IMR-90 (cell line): ENCODE measurements around the gene SNRPD3. TPM values are rescaled to one million over a fixed set of nuclear protein-coding genes. Genes with fewer than 3 reads are reported as not detected.

Experiments
- ATAC-seq: fragments of 200-7000 bp; cut with Tn5 transposase; 2 replicates; pipeline ENCODE4 v1.9.1; 2020; ENCODE audit warnings: low read depth, mild to moderate bottlenecking, moderate library complexity
- BruUV-seq: library from RNA; stranded (reverse); fragments of 400-500 nt; replicated peaks from 2 replicates; lab custom pipeline; 2021; lab: Mats Ljungman, UMichigan
- CTCF ChIA-PET: fragments of 300-600 bp; formaldehyde crosslinking; extraction: SDS; loops from one replicate; lab custom pipeline; 2021; ENCODE audit warnings: antibody characterized with exemption; lab: Yijun Ruan, JAX
- POLR2A ChIA-PET: fragments of 300-600 bp; sonication (Branson Sonifier 250); formaldehyde crosslinking; loops from one replicate; lab custom pipeline; 2022; ENCODE audit warnings: antibody characterized with exemption; ENCODE audit not compliant: unreplicated experiment; lab: Charles Lee
- DNase-seq: peaks from one replicate; pipeline ENCODE4 v3.0.0; 2013
- H2AFZ ChIP-seq: replicated peaks from 2 replicates; pipeline ENCODE3; 2013; ENCODE audit warnings: low read length, mild to moderate bottlenecking; ENCODE audit not compliant: poor library complexity
- H2AK5ac ChIP-seq: 2 replicates; pipeline ENCODE4 v1.6.1; 2013; ENCODE audit warnings: low read depth, low read length, inconsistent platforms
- H2AK9ac ChIP-seq: replicated peaks from 2 replicates; pipeline ENCODE3; 2013; ENCODE audit warnings: mild to moderate bottlenecking, low read depth, low read length, moderate library complexity; ENCODE audit not compliant: poor library complexity
- H2BK120ac ChIP-seq: 2 replicates; pipeline ENCODE4 v1.6.1; 2013; ENCODE audit warnings: low read depth, low read length, inconsistent platforms
- H2BK15ac ChIP-seq: 3 replicates; pipeline ENCODE4 v1.6.1; 2013; ENCODE audit warnings: low read depth, low read length, inconsistent platforms
- H2BK20ac ChIP-seq: 2 replicates; pipeline ENCODE4 v1.6.1; 2013; ENCODE audit warnings: low read depth, mild to moderate bottlenecking, inconsistent platforms, low read length, moderate library complexity
- H2BK5ac ChIP-seq: 2 replicates; pipeline ENCODE4 v1.6.1; 2013; ENCODE audit warnings: mild to moderate bottlenecking, low read depth, low read length, inconsistent platforms; ENCODE audit not compliant: poor library complexity, severe bottlenecking
- H3K14ac ChIP-seq: replicated peaks from 2 replicates; pipeline ENCODE4 v1.6.1; 2013; ENCODE audit warnings: low read depth, low read length, inconsistent platforms
- H3K18ac ChIP-seq: 2 replicates; pipeline ENCODE4 v1.6.1; 2013; ENCODE audit warnings: low read depth, low read length, control low read depth
- H3K23ac ChIP-seq: 2 replicates; pipeline ENCODE4 v1.6.1; 2013; ENCODE audit warnings: low read depth, low read length, inconsistent platforms
- H3K27ac ChIP-seq: 2 replicates; pipeline ENCODE4 v1.5.1; 2013; ENCODE audit warnings: mild to moderate bottlenecking, control low read depth, low read length; ENCODE audit not compliant: insufficient read depth
- H3K27me3 ChIP-seq: 2 replicates; pipeline ENCODE4 v1.6.1; 2013; ENCODE audit warnings: low read length; ENCODE audit not compliant: control insufficient read depth, insufficient read depth
- H3K36me3 ChIP-seq: 2 replicates; pipeline ENCODE4 v1.6.1; 2013; ENCODE audit warnings: low read length, mixed read lengths; ENCODE audit not compliant: control insufficient read depth, insufficient read depth
- H3K4ac ChIP-seq: 2 replicates; pipeline ENCODE4 v1.6.1; 2013; ENCODE audit warnings: low read depth, low read length, inconsistent platforms
- H3K4me1 ChIP-seq: 2 replicates; pipeline ENCODE4 v1.6.1; 2013; ENCODE audit warnings: low read length, mixed read lengths; ENCODE audit not compliant: control insufficient read depth, insufficient read depth
- H3K4me2 ChIP-seq: 2 replicates; pipeline ENCODE4 v1.6.1; 2013; ENCODE audit warnings: low read depth, mild to moderate bottlenecking, control low read depth, low read length, moderate library complexity
- H3K4me3 ChIP-seq: 2 replicates; pipeline ENCODE4 v1.5.1; 2013; ENCODE audit warnings: low read depth, mild to moderate bottlenecking, control low read depth, low read length, moderate library complexity; ENCODE audit not compliant: insufficient read depth
- H3K56ac ChIP-seq: 2 replicates; pipeline ENCODE4 v1.6.1; 2013; ENCODE audit warnings: low read length, inconsistent platforms; ENCODE audit not compliant: insufficient read depth; ENCODE audit errors: extremely low read depth
- H3K79me1 ChIP-seq, 2 experiments: 2 replicates each; pipeline ENCODE4 v1.6.1; 2013; ENCODE audit warnings: low read length in 2 of 2, inconsistent platforms in 1 of 2, low read depth in 1 of 2
- H3K9ac ChIP-seq: 2 replicates; pipeline ENCODE4 v1.6.1; 2013; ENCODE audit warnings: low read depth, low read length, control low read depth
- H3K9me1 ChIP-seq: 2 replicates; pipeline ENCODE4 v1.6.1; 2013; ENCODE audit warnings: low read length, inconsistent platforms; ENCODE audit not compliant: insufficient read depth
- H3K9me3 ChIP-seq: 2 replicates; pipeline ENCODE4 v1.6.1; 2013; ENCODE audit warnings: low read length; ENCODE audit not compliant: control insufficient read depth, insufficient read depth
- H4K20me1 ChIP-seq: 2 replicates; pipeline ENCODE4 v1.6.1; 2013; ENCODE audit warnings: low read length, inconsistent platforms; ENCODE audit not compliant: insufficient read depth
- H4K5ac ChIP-seq: 2 replicates; pipeline ENCODE4 v1.6.1; 2013; ENCODE audit warnings: mild to moderate bottlenecking, low read depth, low read length, control low read depth
- H4K8ac ChIP-seq, 2 experiments: 2 replicates each; pipeline ENCODE4 v1.6.1; 2013; ENCODE audit warnings: low read depth in 2 of 2, low read length in 2 of 2, control low read depth in 1 of 2, inconsistent platforms in 1 of 2
- H4K91ac ChIP-seq: 2 replicates; pipeline ENCODE4 v1.6.1; 2013; ENCODE audit warnings: low read depth, low read length, inconsistent platforms; ENCODE audit not compliant: insufficient read depth
- BHLHE40 ChIP-seq: fragments of 150-350 bp; IDR thresholded peaks from 2 replicates; pipeline ENCODE4 v1.6.1; 2016; ENCODE audit warnings: mild to moderate bottlenecking, low read depth, low read length
- CEBPB ChIP-seq: IDR thresholded peaks from 2 replicates; pipeline ENCODE4 v1.6.1; 2012; ENCODE audit warnings: low read depth, low read length, improper control_type of control experiment
- CHD1 ChIP-seq: IDR thresholded peaks from 2 replicates; pipeline ENCODE4 v1.6.1; 2012; ENCODE audit warnings: low read depth, low read length, improper control_type of control experiment
- CTCF ChIP-seq: conservative IDR thresholded peaks from 2 replicates; pipeline ENCODE4 v1.5.1; 2012; ENCODE audit warnings: mild to moderate bottlenecking, low read depth, low read length, improper control_type of control experiment
- ELK1 ChIP-seq: fragments of 150-350 bp; IDR thresholded peaks from 2 replicates; pipeline ENCODE4 v1.6.1; 2016; ENCODE audit warnings: low read depth, mild to moderate bottlenecking, low read length, moderate library complexity, borderline replicate concordance
- FOS ChIP-seq: fragments of 150-350 bp; IDR thresholded peaks from 2 replicates; pipeline ENCODE4 v1.6.1; 2016; ENCODE audit warnings: low read depth, low read length
- MAFK ChIP-seq: IDR thresholded peaks from 2 replicates; pipeline ENCODE4 v1.6.1; 2012; ENCODE audit warnings: low read depth, low read length, improper control_type of control experiment
- MAZ ChIP-seq: IDR thresholded peaks from 2 replicates; pipeline ENCODE4 v1.6.1; 2012; ENCODE audit warnings: low read depth, mild to moderate bottlenecking, low read length, improper control_type of control experiment, moderate library complexity, borderline replicate concordance
- MXI1 ChIP-seq: IDR thresholded peaks from 2 replicates; pipeline ENCODE4 v1.6.1; 2012; ENCODE audit warnings: low read depth, mild to moderate bottlenecking, low read length, moderate library complexity, borderline replicate concordance
- NFE2L2 ChIP-seq: fragments of 150-350 bp; IDR thresholded peaks from 2 replicates; pipeline ENCODE4 v1.6.1; 2016; ENCODE audit warnings: low read depth, mild to moderate bottlenecking, low read length
- POLR2A ChIP-seq: IDR thresholded peaks from 2 replicates; pipeline ENCODE4 v1.6.1; 2012; ENCODE audit warnings: mild to moderate bottlenecking, low read depth, low read length
- RAD21 ChIP-seq: IDR thresholded peaks from 2 replicates; pipeline ENCODE4 v1.6.1; 2012; ENCODE audit warnings: low read length, improper control_type of control experiment
- RCOR1 ChIP-seq: IDR thresholded peaks from 2 replicates; pipeline ENCODE4 v1.6.1; 2012; ENCODE audit warnings: mild to moderate bottlenecking, low read length, improper control_type of control experiment; ENCODE audit not compliant: insufficient replicate concordance
- RFX5 ChIP-seq: IDR thresholded peaks from 2 replicates; pipeline ENCODE4 v1.8.0; 2012; ENCODE audit warnings: low read depth, mild to moderate bottlenecking, low read length, moderate library complexity
- SMC3 ChIP-seq: fragments of 150-350 bp; IDR thresholded peaks from 2 replicates; pipeline ENCODE4 v1.6.1; 2016; ENCODE audit warnings: low read depth, mild to moderate bottlenecking, antibody characterized with exemption, low read length, moderate library complexity
- USF2 ChIP-seq: fragments of 150-350 bp; IDR thresholded peaks from 2 replicates; pipeline ENCODE4 v1.6.1; 2017; ENCODE audit warnings: mild to moderate bottlenecking, antibody characterized with exemption, low read length, low read depth
- WGBS, 2 experiments: methylation state at CpG; one replicate each; pipeline versions ENCODE4 v1.1.5 to v1.1.7; 2013; ENCODE audit warnings: missing lambda C conversion rate in 2 of 2; ENCODE audit not compliant: insufficient read length in 1 of 2; ENCODE audit errors: extremely low coverage in 2 of 2; 5-methylcytosine and 5-hydroxymethylcytosine counted together
- dilution Hi-C: fragments of 300-500 bp; cut with HindIII; formaldehyde crosslinking; loops from one replicate; pipeline ENCODE4 v1.14.3; 2018; ENCODE audit warnings: low sequenced_read_pairs; ENCODE audit not compliant: unreplicated experiment
- in situ Hi-C: fragments of 300-500 bp; cut with MboI; formaldehyde crosslinking; loops from 3 replicates; pipeline ENCODE4 v1.14.3; 2019; ENCODE audit warnings: low sequenced_read_pairs, inconsistent platforms, mixed read lengths
- intact Hi-C: fragments of 100-400 bp; cut with micrococcal nuclease; formaldehyde crosslinking; loops from 2 replicates; pipeline ENCODE4 v1.10.0; 2022
- polyA plus RNA-seq, 3 experiments: library from polyadenylated mRNA; depleted of rRNA; stranded (reverse); fragments of >200 nt; gene quantifications; 2 replicates each; pipeline ENCODE4 v1.2.3, GENCODE V29; 2012; ENCODE audit warnings: low replicate concordance in 1 of 3
- total RNA-seq: library from RNA; depleted of rRNA; stranded (reverse); fragments of >200 nt; gene quantifications from 2 replicates; pipeline ENCODE4 v1.2.3, GENCODE V29; 2012

SNRPD3 gene
- total and polyA plus RNA-seq, 2 of the 4 experiments (the other 2 are of a cell fraction), result 158 to 283 TPM

GRCh38 chr22:24550902-24551435 lies 4.8 kb upstream of the SNRPD3 start:
- Histone ChIP-seq H3K23ac (no peak overlapping the region), H3K4me1 (peaks cover 6% of the 10 kb centered on the region), H3K9me1 (peaks cover 24% of the 10 kb centered on the region), H4K20me1 (peaks cover 41% of the 10 kb centered on the region), H3K4me2 (no peak overlapping the region), H2BK15ac (no peak overlapping the region), H3K4me3 (no peak overlapping the region), H3K14ac (no peak overlapping the region), H3K36me3 (peaks cover 27% of the 10 kb centered on the region), H2BK5ac (no peak overlapping the region), H2AK5ac (no peak overlapping the region), H4K91ac (no peak overlapping the region), H3K27ac (no peak overlapping the region), H2AK9ac (no peak overlapping the region), H3K79me1 (peaks cover 31 to 85% of the 10 kb centered on the region in 2 experiments), H3K56ac (no peak overlapping the region), H4K8ac (no peak overlapping the region), H4K5ac (no peak overlapping the region), H3K18ac (no peak overlapping the region), H3K9me3 (no peaks in the 10 kb centered on the region), H2BK20ac (no peak overlapping the region), H3K4ac (no peak overlapping the region), H2BK120ac (no peak overlapping the region), H3K27me3 (no peaks in the 10 kb centered on the region), H3K9ac (no peak overlapping the region), H2AFZ (no peak overlapping the region)
- no peak for TF ChIP-seq USF2
- TF ChIP-seq SMC3, result no peak
- no peak for TF ChIP-seq MAZ
- TF ChIP-seq FOS, result no peak
- no peak for TF ChIP-seq RCOR1
- no peak for TF ChIP-seq POLR2A
- TF ChIP-seq RAD21, result no peak
- no peak for TF ChIP-seq CEBPB
- TF ChIP-seq BHLHE40, result no peak
- TF ChIP-seq MAFK, result no peak
- TF ChIP-seq NFE2L2, result no peak
- TF ChIP-seq ELK1, result no peak
- no peak for TF ChIP-seq CHD1
- TF ChIP-seq CTCF, result no peak
- TF ChIP-seq RFX5, result no peak
- no peak for TF ChIP-seq MXI1
- ChIA-PET POLR2A (no interaction called here), CTCF (no interaction called here)
- dilution Hi-C loops, result no loop called here
- no TSS peak for BruUV-seq
- intact Hi-C loops, result no loop called here
- no peak for DNase-seq
- WGBS, 2 experiments, result 82% methylated on average over 5 of the region's 6 CpGs; no CpG with 5 or more reads in 1 of the 2 experiments
- no peak for ATAC-seq
- in situ Hi-C loops, result no loop called here
